Activated CD4-positive, alpha-beta T cell treated with anti-CD3 and anti-CD28 coated beads for 48 hours (primary cell): ENCODE data around the gene MBTPS1.

Experiments
- DNase-seq: peaks from one replicate; pipeline ENCODE4 v3.0.0-alpha.2; 2020

MBTPS1 gene

GRCh38 chr16:84031556-84031955 is 85.2 kb downstream of the MBTPS1 start:
- no peak for DNase-seq

DNA sequence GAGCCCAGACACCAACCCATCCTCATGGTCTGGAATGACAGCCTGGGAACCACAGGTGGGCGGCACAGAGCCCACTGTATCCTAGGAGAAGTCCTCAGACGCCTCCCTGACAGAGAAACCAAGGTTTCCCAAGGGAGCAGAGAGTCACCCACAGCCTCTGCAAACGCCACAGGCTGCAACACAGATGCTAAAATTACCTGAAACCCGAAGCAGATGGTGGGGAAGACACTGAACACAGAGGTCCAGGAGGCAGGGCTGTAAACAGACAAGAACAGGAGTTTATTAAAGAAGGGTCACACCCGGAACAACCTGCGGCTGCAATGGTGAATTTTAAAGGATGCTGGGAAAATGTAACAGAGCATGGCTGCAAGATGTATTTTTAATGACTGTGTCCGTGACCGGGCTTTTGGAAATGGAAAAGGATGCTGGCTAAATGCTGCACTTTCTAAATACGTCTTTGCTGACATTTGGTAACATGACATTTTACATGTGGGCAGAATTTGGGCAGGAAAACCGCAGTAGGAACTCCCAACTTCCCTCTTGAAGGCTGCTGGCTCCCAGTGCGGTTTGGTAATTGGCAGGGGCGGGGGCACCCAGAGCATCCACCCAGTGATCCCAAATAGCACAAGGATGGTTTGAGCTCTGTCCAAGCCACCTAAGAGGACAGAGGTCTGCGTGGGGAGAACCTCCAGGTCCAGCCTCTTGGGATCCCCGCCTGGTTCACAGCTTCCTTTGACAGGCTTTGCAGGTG is 87.3 kb downstream of the MBTPS1 start:
- no peak for DNase-seq

- no peak for DNase-seq
Observed at GRCh38 chr16:84027625-84028024, 89.1 kb downstream of the MBTPS1 start.

DNA sequence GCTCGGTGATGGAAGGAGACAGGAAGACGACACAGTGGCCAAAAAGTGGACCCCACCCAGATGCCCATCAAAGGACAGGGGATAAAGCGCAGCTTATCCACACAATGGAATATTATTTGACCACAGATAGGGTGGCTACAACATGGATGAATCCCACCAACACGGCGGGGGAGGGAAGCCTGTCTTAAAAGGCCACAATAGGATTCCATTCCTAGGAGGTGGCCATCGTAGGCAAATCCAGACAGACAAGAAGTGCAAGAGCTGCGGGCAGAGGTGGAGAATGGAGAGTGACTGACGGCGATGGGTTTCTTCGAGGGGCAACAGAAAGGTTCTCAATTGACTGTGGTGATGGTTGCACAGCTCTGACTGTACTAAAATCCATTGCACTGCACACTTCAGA is 90.1 kb downstream of the MBTPS1 start:
- no peak for DNase-seq

DNA sequence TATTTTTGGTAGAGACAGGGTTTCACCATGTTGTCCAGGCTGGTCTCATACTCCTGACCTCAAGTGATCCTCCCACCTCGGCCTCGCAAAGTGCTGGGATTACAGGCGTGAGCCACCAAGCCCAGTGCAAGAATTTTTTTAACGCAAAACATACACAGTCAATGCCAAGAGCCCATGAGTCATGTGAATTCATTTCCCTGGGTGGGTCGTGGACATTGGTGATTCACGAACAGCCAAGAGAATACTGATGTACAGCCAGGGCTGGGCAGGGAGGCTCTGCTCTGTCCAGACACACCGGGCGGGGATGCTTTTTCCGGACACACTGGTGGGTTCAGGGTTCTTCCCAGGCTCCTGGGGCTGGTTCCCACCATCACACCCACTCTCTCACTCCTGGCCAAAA is 91.9 kb downstream of the MBTPS1 start:
- no peak for DNase-seq

GRCh38 chr16:84022644-84023043 is 94.1 kb downstream of the MBTPS1 start:
- DNase-seq, result no peak

DNA sequence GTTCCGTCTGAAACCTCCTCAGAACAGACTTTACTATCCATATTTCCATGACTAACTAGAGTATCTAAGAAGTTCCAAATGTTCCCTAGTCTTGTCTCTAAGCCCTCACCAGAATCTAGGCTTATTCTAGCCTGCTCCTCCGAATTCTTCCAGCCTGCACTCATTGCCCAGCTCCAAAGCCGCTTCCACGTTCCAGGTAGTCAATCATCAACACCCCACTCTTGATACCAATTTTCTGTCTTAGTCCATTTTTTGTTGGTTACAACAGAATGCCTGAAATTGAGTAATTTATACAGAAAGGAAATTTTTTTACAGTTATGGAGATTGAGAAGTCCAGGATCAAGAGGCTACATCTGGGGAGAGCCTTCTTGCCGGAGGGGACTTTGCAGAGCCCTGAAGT is 95.3 kb downstream of the MBTPS1 start:
- no peak for DNase-seq

- no peak for DNase-seq
Observed at GRCh38 chr16:84020353-84020752, 96.4 kb downstream of the MBTPS1 start.

- no peak for DNase-seq
Observed at GRCh38 chr16:84018710-84019109, 98.0 kb downstream of the MBTPS1 start.

DNA sequence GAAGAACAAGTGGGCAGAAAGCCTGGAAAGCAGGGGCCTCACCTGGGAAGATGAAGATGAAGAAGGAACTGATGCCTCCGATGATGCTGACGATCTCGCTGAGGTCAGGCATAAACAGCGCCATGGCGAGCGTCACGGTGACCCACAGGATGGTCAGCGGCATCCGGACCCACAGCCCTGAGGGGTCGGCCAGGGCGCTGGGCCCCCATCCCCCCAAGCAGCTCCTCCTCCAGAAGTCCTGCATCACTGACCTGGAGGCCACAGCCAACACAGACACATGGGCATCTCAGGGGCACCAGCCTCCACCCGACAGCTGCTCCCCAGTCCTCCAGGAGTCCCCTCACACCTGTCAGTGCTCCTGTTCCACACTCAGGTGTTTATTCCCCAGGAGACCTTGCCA is 100.3 kb downstream of the MBTPS1 start:
- DNase-seq, result no peak

DNA sequence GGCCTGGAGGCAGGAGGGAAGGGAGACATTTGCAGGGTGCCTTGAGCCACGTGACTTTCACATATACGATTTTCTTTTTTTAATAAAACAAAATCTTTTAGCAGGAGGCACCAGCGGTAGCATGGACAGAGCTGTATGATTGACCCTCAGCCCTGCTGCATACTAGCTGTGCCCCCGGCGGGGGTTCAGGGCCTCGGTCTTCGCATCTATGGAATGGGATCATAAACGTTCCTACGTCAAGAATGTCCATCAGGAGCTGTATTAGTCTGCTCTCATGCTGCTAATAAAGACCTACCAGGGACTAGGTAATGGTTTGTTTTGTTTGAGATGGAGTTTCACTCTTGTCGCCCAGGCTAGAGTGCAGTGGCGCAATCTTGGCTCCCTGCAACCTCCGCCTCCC is 101.3 kb downstream of the MBTPS1 start:
- DNase-seq, result no peak

GRCh38 chr16:84014570-84015327 is 102.0 kb downstream of the MBTPS1 start:
- no peak for DNase-seq

- peak; percentile 90 for DNase-seq
Observed at GRCh38 chr16:84013787-84014569, 102.8 kb downstream of the MBTPS1 start.

DNA sequence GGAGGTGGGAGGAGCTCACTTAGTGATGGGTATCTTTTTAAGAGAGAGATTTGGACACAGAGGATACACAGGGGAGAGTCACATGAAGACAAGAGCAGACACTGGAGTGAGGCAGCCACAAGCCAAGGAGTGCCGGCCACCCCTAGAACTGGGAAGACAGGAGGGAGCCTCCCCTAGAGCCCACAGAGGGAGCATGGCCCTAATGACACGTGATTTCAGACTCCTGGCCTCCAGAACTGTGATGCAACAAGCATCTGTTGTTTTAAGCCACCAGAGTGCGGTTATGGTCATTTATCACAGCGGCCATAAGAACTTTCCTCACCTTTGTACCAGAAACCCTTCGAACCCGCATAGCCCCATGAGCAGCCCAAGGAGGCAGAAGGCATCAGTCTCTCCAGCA is 107.5 kb downstream of the MBTPS1 start:
- DNase-seq, result no peak

GRCh38 chr16:84007965-84008364 is 108.8 kb downstream of the MBTPS1 start:
- no peak for DNase-seq

DNA sequence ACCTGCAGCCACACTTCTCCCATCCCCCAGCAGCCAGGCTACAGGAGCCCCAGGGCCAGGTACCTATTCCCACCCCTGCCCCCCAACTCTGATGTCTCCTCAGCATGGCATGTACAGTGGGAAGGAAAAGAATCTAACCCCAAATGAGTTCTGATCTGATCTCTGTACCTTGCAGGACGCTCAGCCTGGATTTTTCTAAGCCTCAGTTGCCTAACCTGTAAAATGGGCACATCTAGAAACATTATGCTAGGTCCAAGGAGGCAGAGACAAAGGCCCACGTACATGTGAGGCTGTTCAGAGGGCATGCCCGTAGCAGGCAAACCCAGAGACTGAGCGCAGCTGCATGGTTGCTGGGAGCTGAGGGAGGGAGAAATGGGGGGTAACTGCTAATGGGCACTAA is 109.2 kb downstream of the MBTPS1 start:
- no peak for DNase-seq

DNA sequence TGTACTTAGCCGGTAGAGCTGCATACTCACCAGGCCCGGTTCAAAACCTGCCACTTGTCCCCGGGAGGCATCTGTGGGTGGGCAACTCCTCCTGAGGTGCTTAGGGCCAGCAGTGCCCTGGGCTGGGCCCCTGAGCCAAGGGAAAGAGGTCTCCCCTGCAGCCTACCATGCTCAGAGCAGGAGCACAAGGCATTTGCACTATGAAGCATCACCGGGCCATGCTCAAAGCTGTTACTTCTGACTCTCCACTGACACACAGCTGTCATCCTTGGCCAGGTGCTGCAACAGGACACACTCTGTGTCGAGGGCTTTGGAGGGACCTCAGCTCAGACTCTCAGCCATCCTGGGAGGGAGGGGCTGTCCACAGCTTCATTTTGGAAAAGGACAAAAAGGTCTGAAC is 111.4 kb downstream of the MBTPS1 start:
- no peak for DNase-seq

GRCh38 chr16:84004442-84004841 is 112.3 kb downstream of the MBTPS1 start:
- no peak for DNase-seq
